Activated naive CD4-positive, alpha-beta T cell treated with Interleukin-2 at 50 U/mL for 16 hours (primary cell): ENCODE results near the gene FAHD1.
A peak's percentile ranks its signal among the peaks of the same experiment; 100 is the strongest.

ENCODE experiments used
- DNase-seq: peaks from one replicate; pipeline ENCODE4 v3.0.0-alpha.2; 2020

The FAHD1 gene

DNA sequence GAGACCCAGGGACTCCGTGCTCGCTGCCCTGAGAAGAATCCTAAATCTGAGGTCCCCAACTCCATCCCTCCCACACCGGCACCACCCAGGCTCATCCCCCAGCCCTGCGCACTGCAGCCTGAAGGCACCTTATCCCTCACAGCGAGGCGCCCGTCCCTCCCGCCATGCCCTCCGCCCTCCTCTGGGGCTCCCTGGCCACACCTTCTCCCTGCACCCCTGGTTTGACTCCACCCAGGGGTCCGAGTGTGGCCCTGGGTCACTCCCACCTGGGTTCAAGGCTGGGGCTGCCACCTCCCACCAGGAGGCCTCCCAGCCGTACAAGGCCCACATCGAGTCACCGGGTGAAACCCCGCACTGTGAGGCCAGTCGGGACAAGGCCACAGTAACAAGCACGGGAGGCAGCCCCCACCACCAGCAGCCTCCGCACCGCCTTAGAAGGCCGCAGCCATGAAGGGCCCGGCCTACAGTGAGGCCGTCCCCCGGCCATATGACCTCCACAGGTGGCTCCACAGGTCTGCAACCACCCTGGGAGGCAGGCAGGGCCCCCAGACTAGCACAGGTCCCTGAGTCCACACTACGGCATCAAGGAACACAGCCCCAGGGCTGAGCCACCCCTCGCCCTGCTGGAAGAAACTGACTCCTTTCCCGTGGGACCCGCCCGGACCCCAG is 8.7 kb upstream of the FAHD1 start:
- no peak for DNase-seq

DNA sequence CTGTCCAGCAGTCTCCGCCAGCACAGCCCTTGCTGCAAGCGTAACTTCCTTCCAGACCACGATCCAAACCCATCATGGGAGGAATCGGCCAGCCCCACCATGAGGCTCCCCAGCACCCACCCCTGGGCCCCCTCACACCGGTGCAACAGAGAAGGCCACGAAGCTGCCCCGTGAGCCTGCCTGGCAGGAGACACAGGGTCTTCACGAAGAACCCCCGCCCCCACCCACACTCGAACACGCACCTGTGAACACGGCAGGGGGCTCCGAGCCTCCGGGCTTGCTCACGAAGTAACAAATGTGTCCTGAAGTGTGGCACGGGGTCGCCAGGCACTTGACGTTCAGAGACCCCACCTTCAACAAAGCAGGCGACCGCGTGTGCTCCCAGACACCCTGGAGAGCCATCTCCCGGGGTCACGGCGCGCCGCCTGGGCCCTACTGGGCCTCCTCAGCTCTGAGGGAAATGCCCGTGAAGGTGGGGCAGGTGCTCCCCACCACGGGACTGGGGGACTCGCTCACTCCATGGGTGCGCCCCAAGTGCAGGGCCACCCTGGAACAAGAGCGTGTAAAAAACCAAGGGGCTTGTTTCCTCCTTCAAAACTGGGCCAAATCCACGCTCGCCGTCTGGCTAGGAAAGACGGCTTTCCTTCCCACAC is 8.0 kb upstream of the FAHD1 start:
- DNase-seq, result no peak

DNA sequence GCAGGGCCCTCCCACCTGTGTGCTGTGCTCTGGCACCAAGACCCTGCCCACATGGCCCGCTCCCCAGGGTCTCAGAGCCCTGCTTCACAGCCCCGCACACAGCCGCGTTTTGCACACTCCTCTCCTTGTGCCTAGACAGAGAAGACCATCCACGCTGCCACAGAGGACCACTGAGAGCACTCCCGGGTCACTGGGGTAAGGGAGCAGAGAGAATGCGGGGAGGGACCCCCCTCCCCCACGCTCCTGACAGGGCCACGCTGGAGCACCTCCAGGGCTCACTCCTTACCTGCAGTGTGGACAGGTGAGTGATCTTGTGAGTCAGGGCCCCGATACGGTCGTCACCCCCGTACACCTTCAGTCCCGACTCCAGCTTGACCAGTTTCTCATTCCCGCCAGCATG is 7.4 kb upstream of the FAHD1 start:
- DNase-seq, result no peak

DNA sequence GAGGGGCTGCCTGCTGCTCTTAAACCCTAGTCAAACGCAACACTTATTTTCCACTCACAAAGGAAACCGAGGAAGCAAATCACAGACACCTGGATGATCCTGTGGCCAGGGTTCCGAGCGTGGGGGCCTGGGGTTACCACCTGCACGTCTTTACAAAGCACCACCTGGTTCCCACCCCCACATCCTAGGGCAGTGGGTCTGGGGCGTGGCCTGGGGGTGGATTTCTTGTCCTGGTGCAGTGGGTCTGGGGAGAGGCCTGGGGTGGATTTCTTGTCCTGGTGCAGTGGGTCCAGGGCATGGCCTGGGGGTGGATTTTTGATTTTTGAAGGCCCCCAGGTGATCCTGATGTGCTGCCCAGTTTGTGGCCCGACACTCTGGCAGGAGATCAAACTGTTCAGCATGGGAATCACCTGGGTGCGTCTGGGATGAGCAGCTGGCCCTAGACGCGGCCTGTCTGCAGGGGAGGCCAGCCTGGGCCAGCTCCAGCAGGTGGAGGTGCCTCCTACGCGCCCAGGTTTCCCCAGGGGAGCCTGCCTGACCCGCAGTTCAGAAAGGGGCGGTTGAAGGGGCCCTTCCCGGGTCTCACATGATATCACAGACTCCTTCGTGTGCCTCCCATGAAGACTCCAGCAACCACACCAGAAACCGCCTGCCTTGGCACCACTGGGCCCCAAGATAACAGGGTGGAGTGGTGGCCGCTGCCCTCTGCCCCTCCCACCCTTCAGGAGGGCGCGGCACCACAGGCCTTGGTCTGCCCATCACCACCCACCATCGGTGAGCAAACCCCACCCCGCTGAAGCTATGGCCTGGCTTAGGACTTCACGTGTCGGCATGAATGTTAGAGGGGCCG is 6.7 kb upstream of the FAHD1 start:
- DNase-seq, result no peak

DNA sequence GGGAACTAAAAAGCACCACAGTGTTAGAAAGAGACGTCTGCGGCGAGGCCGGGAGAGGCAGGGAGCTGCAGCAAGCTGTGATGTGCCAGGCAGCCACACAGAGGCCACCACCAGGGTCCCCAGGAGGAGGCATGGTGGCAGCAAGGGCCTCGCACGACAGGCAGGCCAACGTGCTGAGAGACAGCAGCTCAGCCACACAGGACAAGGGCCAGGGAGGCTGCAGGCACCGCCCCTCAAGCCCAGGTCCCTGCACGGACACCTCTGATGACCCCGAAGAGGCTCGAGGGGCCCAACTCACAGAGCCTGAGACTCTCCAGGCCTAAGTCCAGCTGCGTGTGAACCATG is 6.1 kb upstream of the FAHD1 start:
- no peak for DNase-seq

DNA sequence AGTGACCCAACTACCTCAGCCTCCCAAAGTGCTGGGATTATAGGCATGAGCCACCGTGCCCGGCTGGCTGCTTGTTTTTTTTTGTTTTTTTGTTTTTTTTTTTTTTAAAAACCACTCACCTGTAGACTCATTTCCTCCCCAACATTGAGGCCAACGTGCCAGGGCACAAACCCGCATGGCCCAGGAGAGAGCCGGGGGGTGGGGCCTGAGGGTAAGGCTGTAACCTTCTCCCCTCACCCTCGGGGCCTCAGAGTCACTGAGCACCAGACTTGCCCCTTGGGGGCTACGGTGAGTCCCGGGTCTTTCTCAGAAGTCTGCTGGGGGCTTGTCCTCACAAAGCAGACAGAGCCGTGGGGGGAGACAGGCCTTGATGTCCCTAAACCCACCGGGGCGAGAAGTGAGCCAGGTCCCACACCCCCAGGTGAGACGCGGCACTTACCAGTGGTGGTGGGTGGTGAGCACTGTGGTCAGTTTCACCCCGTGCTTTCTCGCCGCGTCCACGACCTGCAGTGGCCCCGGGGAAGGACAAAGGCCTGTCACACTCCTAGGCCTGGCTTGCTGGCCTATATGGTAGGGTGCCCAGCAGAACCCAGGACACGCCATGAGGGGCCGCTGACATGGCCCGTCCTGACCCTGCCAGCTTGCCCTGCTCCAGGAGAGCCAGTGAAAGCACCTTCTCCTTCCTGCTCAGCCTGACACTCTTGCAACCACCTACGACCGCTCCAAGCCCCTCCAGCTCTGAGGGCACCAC is 5.0 kb upstream of the FAHD1 start:
- no peak for DNase-seq

DNA sequence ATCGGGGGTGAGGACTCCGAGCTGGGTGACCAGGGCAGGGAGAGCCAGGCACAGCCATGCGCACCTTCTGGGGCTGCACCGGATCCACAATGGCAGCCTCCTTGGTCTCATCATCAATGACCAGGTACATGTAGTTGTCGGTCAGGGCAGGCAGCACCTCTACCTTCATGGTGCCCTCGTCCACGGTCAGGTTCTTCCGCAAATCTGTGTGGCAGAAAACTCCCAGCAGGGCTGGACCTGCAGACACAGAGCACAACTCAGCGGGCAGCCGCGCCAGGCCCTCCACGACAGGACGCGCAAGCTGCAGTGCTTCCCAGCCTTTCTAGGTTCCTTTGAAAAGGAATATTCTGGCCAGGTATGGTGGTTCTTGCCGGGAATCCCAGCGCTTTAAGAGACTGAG is 4.2 kb upstream of the FAHD1 start:
- DNase-seq, result no peak

DNA sequence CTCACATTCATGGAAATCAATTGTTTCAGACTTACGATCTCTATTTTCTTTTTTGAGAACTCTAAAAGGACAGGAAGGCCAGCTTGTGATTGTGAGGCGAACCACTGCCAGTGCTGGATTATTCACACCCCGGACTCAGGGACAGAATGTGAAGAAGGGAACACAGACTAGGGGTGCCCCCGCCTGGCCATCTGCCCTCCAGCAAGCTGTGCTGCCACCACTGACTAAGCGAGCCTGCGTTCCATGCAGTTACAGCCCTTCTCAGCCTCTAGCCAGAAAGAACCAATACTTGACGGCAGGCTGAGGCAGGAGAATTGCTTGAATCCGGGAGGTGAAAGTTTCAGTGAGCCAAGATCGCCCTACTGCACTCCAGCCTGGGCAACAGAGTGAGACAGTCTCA is 3.2 kb upstream of the FAHD1 start:
- DNase-seq, result no peak

DNA sequence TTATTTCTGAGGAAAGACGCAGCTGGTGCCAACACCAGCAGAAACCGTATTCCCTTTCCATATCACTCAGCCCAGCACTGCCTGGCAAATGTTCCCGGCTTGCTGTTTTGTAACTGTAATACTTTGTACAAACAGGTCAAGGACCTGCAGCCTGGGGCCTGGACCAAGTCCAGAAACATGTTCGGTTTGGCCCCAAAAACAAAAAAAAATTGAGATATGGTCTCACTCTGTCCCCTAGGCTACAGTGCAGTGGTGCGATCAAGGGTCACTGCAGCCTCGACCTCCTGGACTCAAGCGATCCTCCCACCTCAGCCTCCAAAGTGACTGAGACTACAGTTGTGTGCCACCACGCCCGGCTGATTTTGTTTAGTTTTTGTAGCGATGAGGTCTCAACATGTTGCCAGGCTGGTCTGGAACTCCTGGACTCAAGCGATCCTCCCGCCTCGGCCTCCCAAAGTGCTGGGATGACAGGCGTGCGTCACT is 1.6 kb upstream of the FAHD1 start:
- DNase-seq, result no peak

DNA sequence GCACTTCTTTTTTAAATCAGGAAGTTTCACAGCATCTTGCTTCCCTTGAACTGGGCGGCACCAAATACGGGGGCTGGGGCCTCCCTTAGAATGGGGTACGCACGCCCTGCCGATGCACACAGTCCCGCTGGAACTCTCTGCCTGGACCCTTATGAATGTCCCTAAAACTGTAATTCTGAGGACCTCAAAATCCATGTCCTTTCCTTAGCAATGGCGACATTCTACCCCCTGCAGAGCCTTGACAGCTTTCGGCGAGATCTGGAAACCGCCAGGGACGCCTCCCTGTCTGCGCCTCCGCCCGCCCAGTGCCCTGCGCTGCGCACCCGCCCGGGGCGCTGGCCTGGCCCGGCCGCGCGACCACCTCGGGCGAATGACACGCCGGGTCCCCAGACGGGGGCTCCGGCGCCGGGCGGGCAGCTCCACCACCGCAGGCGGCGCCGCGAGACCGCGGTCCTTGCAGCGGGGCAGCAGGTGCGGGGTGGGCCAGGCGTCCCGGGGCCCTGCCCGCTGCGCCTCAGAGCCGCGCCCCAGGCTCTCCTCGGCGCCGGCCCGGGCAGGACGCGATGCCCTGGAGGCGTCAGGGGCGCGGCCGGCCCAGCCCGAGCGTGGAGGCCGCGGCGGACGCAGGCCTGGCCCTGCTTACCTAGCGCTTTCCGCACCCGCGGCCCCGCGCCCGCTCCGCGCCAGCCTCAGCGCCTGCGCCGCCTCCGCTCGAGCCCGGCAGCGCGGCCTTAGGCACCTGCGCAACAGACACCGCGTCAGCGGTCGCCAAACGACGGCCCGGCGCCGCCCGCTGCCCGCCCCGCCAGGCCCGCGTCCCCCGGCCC is 929 bp upstream of the FAHD1 start:
- DNase-seq, result peak; percentile 75

DNA sequence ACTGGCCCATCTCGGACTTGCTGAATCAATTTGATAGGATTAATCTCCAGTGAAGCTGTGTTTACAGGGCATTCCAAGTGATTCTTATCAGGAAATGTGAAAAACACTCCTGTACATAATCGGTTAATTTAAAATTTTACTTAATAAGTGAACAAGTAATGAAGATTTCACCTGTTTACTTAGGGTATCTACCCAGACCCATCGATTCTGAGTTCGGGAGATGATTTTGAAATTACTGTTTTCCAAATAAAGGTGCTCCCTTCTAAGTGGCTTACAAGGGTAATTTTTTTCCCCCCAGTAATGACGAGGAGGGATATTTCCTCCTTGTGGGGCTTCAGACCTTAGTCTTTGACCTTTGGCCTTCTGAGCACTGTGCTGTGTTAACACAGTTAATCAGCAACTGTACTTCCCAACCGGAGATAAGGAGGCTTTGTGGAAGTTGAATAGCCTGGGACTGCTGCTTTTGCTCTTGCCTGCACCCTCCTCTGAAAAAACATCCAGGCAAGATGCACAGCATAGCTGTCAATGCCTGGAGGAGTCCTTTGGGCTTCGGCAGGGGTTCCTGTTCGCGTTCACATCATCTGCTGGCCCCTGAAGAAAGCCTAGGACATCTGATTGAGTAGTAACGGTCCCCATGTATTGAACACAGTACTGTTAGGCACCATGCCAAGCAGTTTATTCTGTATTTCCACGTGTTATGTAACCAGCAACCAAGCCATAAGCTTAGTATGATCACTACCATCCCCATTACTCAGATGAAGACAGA is 1.8 kb downstream of the FAHD1 start:
- DNase-seq, result no peak

DNA sequence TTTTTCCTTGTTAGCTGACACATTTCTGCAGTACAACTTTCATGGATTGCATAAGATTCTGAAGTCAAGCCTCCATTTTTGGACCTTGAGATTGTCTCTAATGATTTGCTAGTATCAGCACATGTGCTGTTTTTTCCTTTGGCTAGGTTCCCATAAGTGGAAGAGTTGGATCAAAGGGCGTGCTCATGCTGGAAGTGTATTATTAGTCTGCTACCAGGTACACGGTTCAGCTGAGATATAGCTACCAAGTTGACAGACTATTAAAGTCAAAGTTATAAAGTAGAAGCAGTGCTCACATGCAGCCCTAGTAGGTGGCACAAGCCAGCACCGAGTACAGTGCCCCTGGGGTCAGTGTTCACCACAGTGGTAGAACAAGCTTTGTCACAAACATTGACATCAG is 3.2 kb downstream of the FAHD1 start:
- DNase-seq, result no peak

DNA sequence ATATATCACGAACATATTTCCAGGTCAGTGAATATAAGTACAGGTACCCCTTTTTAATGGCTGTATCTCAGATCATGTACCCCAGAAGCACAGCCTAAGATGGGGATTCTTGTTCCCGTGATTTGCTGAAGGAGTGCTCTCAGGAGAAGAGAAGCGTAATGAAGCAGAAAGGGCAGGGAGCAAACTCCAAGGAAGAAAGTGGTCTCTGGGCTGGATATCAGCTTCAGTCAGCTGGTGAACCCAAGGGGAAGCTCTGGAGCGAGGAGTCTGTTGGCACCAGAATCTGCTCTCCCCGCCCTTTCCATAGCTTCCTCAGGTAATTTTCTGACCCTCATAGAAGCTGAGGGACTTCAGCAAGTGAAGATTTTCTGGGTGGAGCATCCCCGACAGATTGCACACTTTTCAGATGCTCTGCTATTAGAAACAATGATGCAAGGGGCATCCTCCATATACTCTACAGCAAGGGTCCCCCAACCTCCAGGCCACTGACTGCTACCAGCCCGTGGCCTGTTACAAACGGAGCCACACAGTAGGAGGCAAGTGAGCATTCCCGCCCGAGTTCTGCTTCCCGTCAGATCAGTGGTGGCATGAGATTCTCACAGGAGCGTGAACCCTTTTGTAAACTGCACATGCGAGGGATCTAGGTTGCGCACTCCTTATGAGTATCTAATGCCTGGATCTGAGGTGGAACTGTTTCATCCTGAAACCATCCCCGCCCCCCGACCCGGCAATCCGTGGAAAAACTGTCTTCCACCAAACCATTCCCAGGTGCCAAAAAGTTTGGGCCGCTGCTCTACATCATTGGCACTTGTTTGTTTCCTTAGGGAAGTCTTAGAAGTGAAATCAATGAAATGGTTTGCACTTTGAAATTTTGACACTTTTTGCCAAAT is 4.4 kb downstream of the FAHD1 start:
- DNase-seq, result no peak

DNA sequence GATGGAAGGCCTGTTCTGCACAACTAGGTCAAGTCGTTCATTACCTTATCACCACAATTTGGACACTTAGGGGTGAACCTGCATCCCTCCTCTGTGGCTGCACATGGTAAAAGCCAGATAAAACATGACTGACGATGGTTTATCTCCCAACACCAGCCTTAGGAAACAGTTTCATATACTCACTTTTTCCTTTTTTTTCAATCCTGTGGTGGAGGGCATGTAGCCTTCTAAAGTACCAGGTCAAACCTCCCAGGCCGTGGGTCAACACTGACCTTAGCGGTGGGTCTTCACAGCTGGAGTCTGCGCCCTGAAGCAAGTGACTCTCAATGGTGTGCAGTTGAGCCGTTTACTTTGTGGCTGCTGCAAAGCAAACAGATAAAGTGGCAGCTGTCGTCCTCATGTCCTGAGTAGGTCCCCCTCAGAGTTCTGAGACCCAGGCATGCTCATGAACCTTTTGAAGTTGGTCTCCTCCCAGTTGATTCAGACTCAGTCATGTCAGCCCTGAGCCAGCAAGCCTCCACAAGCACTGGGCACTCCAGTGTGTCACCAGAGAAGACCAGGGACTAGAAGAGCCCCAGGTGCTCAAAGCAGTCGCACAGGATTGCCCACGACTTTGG is 5.9 kb downstream of the FAHD1 start:
- DNase-seq, result no peak

DNA sequence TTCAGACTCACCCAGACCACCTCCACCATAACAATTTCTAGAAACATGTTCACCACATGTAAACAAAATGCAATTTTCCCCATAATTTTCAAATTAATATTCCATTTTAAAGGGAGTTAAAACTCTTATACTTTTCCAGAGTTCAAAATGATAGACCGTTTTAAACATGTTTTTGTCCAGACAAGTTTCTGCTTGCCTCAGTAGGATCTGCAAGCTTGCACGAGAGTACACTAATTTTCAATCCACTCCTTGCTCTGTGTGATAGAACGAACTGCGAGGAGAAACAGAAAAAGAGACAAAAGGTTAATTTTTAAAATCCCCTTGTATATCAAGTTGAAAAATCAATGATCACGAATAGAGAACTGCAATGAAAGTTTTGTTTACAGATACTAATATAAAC is 7.1 kb downstream of the FAHD1 start:
- DNase-seq, result no peak

DNA sequence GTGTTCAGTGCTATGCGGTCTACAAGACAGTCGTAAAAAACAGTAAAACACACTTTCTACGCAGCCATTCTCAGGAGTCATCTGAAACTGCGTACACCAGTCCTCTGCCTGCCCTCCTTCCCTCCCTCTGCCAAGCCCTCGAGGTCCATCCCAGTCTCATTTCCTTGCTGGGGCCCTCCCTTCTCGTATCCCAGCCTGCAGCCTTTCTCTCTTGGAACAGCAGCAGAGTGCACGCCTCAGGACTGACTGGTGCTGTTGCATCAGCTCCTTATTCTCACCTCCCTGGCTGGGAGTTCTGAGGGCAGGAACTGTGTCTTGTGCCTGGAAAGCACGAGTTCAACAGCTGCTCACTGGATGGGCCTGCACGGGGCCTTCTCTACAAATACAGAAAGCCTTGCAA is 12.5 kb downstream of the FAHD1 start:
- DNase-seq, result no peak

DNA sequence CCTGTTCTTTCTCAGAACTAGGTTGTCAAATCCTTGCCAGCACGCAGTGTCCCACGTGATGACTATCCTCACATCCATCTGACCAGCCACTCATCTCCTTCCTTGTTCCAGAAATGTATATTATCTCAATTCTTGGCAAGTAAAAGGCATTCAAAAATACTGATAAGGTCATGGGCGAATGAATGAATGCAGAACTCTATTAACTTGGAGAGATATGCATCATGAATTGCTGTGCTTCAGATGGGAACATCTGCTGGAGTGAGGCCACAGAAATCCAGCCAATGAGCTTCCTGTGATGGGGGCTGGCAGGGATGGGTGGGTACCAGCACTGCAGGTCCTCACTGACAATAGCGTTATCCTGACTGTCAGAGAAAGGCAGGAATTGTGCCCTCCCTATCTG is 19.0 kb downstream of the FAHD1 start:
- DNase-seq, result no peak

DNA sequence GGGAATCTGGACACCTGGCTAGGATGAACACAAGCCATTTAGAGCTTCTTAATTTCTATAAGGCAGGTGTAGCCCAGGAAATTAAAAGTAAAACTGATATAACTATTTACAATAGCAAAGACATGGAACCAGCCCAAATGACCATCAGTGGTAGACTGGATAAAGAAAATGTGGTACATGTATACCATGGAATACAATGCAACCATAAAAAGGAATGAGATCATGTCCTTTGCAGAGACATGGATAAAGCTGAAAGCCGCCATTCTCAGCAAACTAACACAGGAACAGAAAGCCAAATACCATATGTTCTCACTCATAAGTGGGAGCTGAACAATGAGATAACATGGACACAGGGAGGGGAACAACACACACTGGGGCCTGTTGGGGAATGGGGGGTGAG is 19.4 kb downstream of the FAHD1 start:
- no peak for DNase-seq

DNA sequence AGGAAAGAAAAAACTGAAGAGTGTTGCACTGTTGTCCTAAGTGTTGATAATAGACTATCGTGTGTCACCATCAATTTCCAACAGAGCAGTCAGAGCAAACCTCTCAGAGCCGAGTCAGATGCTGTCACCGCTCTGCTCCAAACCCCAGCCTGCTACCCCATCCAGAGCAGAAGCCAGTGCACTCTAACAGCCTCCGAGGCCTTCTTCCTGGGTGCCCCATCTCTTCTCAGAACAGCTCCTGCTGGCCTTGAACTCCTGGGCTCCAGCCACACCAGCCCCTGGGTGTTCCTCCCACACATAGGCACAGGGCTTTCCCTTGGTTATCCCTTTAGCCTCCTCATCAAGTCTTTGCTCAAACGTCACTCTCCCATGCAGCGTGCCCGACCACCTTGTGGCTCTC is 24.0 kb downstream of the FAHD1 start:
- DNase-seq, result no peak

DNA sequence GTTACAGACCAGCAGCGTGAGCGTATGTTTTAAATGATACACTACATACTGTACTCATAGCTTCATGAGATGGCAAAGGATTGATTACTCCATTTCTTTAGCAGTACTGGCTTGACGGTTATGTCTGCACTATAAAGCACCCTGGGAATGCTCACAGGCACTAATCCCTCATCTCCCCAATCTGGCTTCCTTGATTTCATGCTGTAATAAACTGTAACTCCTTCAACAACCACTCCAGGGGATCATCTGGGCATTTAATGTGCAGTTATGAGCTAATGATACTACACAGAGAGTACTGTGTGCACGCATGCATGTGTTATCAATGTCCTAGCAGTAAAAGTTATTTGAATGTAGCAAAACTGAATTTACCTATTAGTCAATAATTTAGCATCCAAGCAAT is 24.8 kb downstream of the FAHD1 start:
- no peak for DNase-seq
